ENCODE data around the gene ST8SIA4.

GRCh38 chr5:100787648-100788047 lies 115.4 kb downstream of the ST8SIA4 start:
- TF ChIP-seq ZNF384 (IDR thresholded peaks at IDR 0.05) = no peak
- no peak for TF ChIP-seq L3MBTL2 (conservative IDR thresholded peaks at IDR 0.05)
- TF ChIP-seq FOXM1 (IDR thresholded peaks at IDR 0.05; ENCODE audit: borderline replicate concordance) = no peak
- TF ChIP-seq CTBP1 (IDR thresholded peaks at IDR 0.05; ENCODE audit: borderline replicate concordance) = no peak
